ENCODE data around the gene LYRM4.

The LYRM4 gene

GRCh38 chr6:5100806-5101205 lies 159.9 kb downstream of the LYRM4 start:
- Histone ChIP-seq H3K36me3 (ENCODE audit: control insufficient read depth, insufficient read depth, low read length, severe bottlenecking) (no peaks in the 10 kb centered on the region), H3K27me3 (replicated peaks; ENCODE audit: control insufficient read depth, insufficient read depth, low read length) (no peaks in the 10 kb centered on the region), H3K9ac (ENCODE audit: low read length) (no peak overlapping the region), H3K4me3 (ENCODE audit: low read length) (no peak overlapping the region), H3K9me3 (ENCODE audit: control insufficient read depth, low read length) (no peaks in the 10 kb centered on the region), H3K4me1 (ENCODE audit: control insufficient read depth, insufficient read depth, low read length) (peaks cover 9% of the 10 kb centered on the region)
- DNase-seq (ENCODE audit: low read depth), result no peak

GRCh38 chr6:5099537-5099936 lies 161.2 kb downstream of the LYRM4 start:
- Histone ChIP-seq H3K9ac (ENCODE audit: low read length) (no peak overlapping the region), H3K4me1 (ENCODE audit: control insufficient read depth, insufficient read depth, low read length) (peaks cover 21% of the 10 kb centered on the region), H3K4me3 (ENCODE audit: low read length) (no peak overlapping the region), H3K36me3 (ENCODE audit: control insufficient read depth, insufficient read depth, low read length, severe bottlenecking) (no peaks in the 10 kb centered on the region), H3K27me3 (replicated peaks; ENCODE audit: control insufficient read depth, insufficient read depth, low read length) (no peaks in the 10 kb centered on the region), H3K9me3 (ENCODE audit: control insufficient read depth, low read length) (no peaks in the 10 kb centered on the region)
- DNase-seq (ENCODE audit: low read depth), result no peak

- Histone ChIP-seq H3K4me3 (ENCODE audit: low read length) (no peak overlapping the region), H3K4me1 (ENCODE audit: control insufficient read depth, insufficient read depth, low read length) (peaks cover 26% of the 10 kb centered on the region), H3K9me3 (ENCODE audit: control insufficient read depth, low read length) (no peaks in the 10 kb centered on the region), H3K36me3 (ENCODE audit: control insufficient read depth, insufficient read depth, low read length, severe bottlenecking) (no peaks in the 10 kb centered on the region), H3K9ac (ENCODE audit: low read length) (no peak overlapping the region), H3K27me3 (replicated peaks; ENCODE audit: control insufficient read depth, insufficient read depth, low read length) (no peaks in the 10 kb centered on the region)
- DNase-seq (ENCODE audit: low read depth), result no peak
Measured at GRCh38 chr6:5098501-5099270, 162.1 kb downstream of the LYRM4 start.

GRCh38 chr6:5096482-5096881 lies 164.3 kb downstream of the LYRM4 start:
- no peak for DNase-seq (ENCODE audit: low read depth)
- Histone ChIP-seq H3K4me3 (ENCODE audit: low read length) (no peak overlapping the region), H3K9me3 (ENCODE audit: control insufficient read depth, low read length) (no peaks in the 10 kb centered on the region), H3K9ac (ENCODE audit: low read length) (no peak overlapping the region), H3K4me1 (ENCODE audit: control insufficient read depth, insufficient read depth, low read length) (peaks cover 33% of the 10 kb centered on the region), H3K36me3 (ENCODE audit: control insufficient read depth, insufficient read depth, low read length, severe bottlenecking) (no peaks in the 10 kb centered on the region), H3K27me3 (replicated peaks; ENCODE audit: control insufficient read depth, insufficient read depth, low read length) (no peaks in the 10 kb centered on the region)

- Histone ChIP-seq H3K9ac (ENCODE audit: low read length) (no peak overlapping the region), H3K9me3 (ENCODE audit: control insufficient read depth, low read length) (no peaks in the 10 kb centered on the region), H3K27me3 (replicated peaks; ENCODE audit: control insufficient read depth, insufficient read depth, low read length) (no peaks in the 10 kb centered on the region), H3K36me3 (ENCODE audit: control insufficient read depth, insufficient read depth, low read length, severe bottlenecking) (no peaks in the 10 kb centered on the region), H3K4me3 (ENCODE audit: low read length) (no peak overlapping the region), H3K4me1 (ENCODE audit: control insufficient read depth, insufficient read depth, low read length) (peaks cover 33% of the 10 kb centered on the region)
- DNase-seq (ENCODE audit: low read depth), result peak; percentile 38
Measured at GRCh38 chr6:5095236-5095635, 165.5 kb downstream of the LYRM4 start.

GRCh38 chr6:5094327-5094726 lies 166.4 kb downstream of the LYRM4 start:
- Histone ChIP-seq H3K27me3 (replicated peaks; ENCODE audit: control insufficient read depth, insufficient read depth, low read length) (no peaks in the 10 kb centered on the region), H3K4me3 (ENCODE audit: low read length) (no peak overlapping the region), H3K9ac (ENCODE audit: low read length) (no peak overlapping the region), H3K4me1 (ENCODE audit: control insufficient read depth, insufficient read depth, low read length) (peaks cover 33% of the 10 kb centered on the region), H3K9me3 (ENCODE audit: control insufficient read depth, low read length) (no peaks in the 10 kb centered on the region), H3K36me3 (ENCODE audit: control insufficient read depth, insufficient read depth, low read length, severe bottlenecking) (no peaks in the 10 kb centered on the region)
- peak; percentile 95 for DNase-seq (ENCODE audit: low read depth)

DNA sequence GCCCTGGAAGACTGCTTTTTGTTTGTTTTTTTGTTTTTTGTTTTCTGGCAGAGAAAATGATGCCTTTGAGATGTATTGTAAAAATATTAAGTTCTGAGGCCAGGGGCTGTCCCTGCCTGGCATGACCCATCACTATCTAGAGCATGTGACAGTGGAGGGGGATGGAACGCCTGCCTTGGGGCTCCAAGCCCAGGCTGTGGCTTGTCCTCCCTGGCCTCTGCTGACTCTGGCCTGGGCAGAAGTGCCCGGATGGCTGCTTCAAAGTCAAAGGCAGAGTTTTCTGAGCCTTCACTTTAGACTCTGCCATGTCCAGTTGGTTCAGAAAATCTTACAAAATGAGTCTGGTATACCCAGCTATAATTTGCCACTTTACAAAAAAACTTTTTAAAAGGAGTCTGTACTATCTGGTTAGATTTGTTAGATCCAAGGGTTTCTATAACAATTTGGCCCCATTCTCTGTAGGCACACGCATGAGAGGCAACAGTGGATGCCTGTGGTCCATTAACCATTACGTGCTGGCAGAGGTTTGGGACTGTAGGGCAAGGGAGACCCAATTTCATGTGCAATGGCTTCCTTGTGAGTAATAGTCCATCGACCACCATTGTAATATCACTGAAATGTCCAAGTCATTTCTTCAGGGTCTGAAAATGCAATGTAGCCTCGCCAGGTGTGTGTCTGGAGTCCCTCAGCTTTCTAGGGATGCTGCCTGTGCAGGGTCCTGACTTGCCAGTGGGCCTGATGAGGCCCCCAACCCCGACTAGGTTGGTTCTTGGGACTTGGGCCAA lies 167.3 kb downstream of the LYRM4 start:
- H3K4me1 ChIP-seq (ENCODE audit: control insufficient read depth, insufficient read depth, low read length), result peaks cover 33% of the 10 kb centered on the region

DNA sequence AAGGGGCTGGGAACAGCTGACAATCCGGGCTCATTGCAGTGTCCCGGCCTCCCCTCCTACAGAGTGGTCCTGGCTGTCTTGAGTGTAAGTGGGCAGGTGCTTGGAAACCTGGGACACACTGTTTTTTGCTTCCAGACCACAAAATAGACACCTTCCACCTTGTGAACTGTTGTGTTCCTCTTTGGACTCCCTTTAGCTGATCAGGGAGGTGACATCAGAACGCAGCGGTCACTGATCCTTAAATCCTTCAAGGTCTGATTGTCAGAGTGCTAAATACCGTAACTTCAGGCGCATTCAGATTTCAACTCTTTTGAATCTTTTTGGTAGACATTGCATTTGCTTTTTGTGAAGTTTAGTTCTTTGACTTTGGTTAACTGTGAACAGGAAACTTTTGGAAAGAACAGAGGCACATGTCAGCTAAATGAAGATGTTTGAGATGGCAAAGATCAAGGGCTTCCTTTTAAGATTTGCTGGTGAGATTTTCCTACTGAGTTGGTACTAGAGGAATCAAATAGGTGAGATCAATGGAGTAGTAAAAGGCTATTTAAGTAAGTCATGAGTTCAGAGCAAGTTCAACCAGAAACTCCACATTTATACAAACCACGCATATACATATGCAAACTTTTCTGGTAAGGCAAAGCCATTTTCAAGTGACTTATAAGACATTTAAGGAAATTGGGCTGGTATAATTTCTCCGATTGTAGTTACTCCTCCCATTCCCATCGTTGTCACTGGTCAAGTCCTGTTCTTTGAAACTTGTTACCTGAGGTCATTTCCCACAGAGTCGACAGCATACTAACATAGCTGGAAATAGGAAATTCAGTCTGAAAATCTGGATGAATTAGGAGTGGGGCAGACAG lies 169.3 kb downstream of the LYRM4 start:
- no peak for DNase-seq (ENCODE audit: low read depth)
- H3K9me3 ChIP-seq (ENCODE audit: control insufficient read depth, low read length), result no peaks in the 10 kb centered on the region
- H3K36me3 ChIP-seq (ENCODE audit: control insufficient read depth, insufficient read depth, low read length, severe bottlenecking), result no peaks in the 10 kb centered on the region
- peaks cover 29% of the 10 kb centered on the region for H3K4me1 ChIP-seq (ENCODE audit: control insufficient read depth, insufficient read depth, low read length)
- no peak overlapping the region for H3K4me3 ChIP-seq (ENCODE audit: low read length)
- H3K27me3 ChIP-seq (replicated peaks; ENCODE audit: control insufficient read depth, insufficient read depth, low read length), result no peaks in the 10 kb centered on the region
- no peak overlapping the region for H3K9ac ChIP-seq (ENCODE audit: low read length)

More for the DNA sequence above, 167.3 kb downstream of the LYRM4 start:
- Histone ChIP-seq H3K9ac (ENCODE audit: low read length) (no peak overlapping the region), H3K36me3 (ENCODE audit: control insufficient read depth, insufficient read depth, low read length, severe bottlenecking) (no peaks in the 10 kb centered on the region), H3K4me3 (ENCODE audit: low read length) (no peak overlapping the region), H3K9me3 (ENCODE audit: control insufficient read depth, low read length) (no peaks in the 10 kb centered on the region), H3K27me3 (replicated peaks; ENCODE audit: control insufficient read depth, insufficient read depth, low read length) (no peaks in the 10 kb centered on the region)
- DNase-seq (ENCODE audit: low read depth), result no peak

DNA sequence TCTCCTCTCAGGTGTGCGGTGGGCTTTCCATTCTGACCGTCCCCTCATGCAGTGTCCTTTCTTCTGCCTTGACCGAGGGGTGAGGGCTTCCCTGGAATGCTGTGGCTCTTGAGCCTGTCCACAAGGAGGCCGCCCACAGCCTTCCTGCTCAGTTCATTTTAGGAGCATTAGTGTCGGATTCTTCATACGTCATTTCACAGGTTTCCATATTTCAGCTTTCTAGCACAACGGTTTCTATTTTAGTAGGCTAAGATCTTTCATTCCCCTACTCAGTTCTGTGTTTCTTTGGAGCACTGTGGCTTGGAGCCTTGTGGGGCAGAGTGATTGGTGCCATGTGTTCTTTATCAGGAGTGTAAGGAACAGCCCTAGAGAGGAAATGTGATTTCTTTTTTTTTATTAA lies 170.1 kb downstream of the LYRM4 start:
- no peaks in the 10 kb centered on the region for H3K9me3 ChIP-seq (ENCODE audit: control insufficient read depth, low read length)
- H3K36me3 ChIP-seq (ENCODE audit: control insufficient read depth, insufficient read depth, low read length, severe bottlenecking), result no peaks in the 10 kb centered on the region
- no peak for DNase-seq (ENCODE audit: low read depth)
- no peak overlapping the region for H3K9ac ChIP-seq (ENCODE audit: low read length)
- no peaks in the 10 kb centered on the region for H3K27me3 ChIP-seq (replicated peaks; ENCODE audit: control insufficient read depth, insufficient read depth, low read length)
- no peak overlapping the region for H3K4me3 ChIP-seq (ENCODE audit: low read length)
- peaks cover 26% of the 10 kb centered on the region for H3K4me1 ChIP-seq (ENCODE audit: control insufficient read depth, insufficient read depth, low read length)

- no peak for DNase-seq (ENCODE audit: low read depth)
- Histone ChIP-seq H3K9ac (ENCODE audit: low read length) (no peak overlapping the region), H3K9me3 (ENCODE audit: control insufficient read depth, low read length) (no peaks in the 10 kb centered on the region), H3K36me3 (ENCODE audit: control insufficient read depth, insufficient read depth, low read length, severe bottlenecking) (no peaks in the 10 kb centered on the region), H3K4me1 (ENCODE audit: control insufficient read depth, insufficient read depth, low read length) (peaks cover 18% of the 10 kb centered on the region), H3K27me3 (replicated peaks; ENCODE audit: control insufficient read depth, insufficient read depth, low read length) (no peaks in the 10 kb centered on the region), H3K4me3 (ENCODE audit: low read length) (no peak overlapping the region)
Measured at GRCh38 chr6:5089481-5090438, 171.0 kb downstream of the LYRM4 start.
